ENCODE data around the gene KIN. TPM values are rescaled to one million over a fixed set of nuclear protein-coding genes. Genes with fewer than 3 reads are reported as not detected.

Gene KIN
- total and polyA plus RNA-seq, 2 experiments from 2014 or later: 8.5 to 31.7 TPM

GRCh38 chr10:7817576-7817975, 29.8 kb upstream of the KIN start:
- no peaks in the 10 kb centered on the region for H3K9me3 Mint-ChIP-seq
- peaks cover 15% of the 10 kb centered on the region for H3K27me3 Mint-ChIP-seq (ENCODE audit: insufficient read depth, low read depth, poor library complexity)
- Histone ChIP-seq H3K4me2 (peak overlapping the region; percentile 78), H2AFZ (peak overlapping the region; percentile 91), H3K79me2 (replicated peaks; ENCODE audit: insufficient read depth) (peaks cover 41% of the 10 kb centered on the region), H3K9me2 (ENCODE audit: insufficient read depth) (no peaks in the 10 kb centered on the region), H4K20me1 (replicated peaks; ENCODE audit: insufficient read depth) (peaks cover 11% of the 10 kb centered on the region), H3K27ac (ENCODE audit: low read depth) (peak overlapping the region; percentile 53; the same call in 1 of the 2 replicates), H3K4me3 (peak overlapping the region; percentile 76), H3F3A (replicated peaks; ENCODE audit: low read depth) (no peaks in the 10 kb centered on the region), H3K27me3 (ENCODE audit: insufficient read depth) (no peaks in the 10 kb centered on the region), H3K4me1 (ENCODE audit: insufficient read depth) (peaks cover 14% of the 10 kb centered on the region; the same call in 1 of the 2 replicates), H3K36me3 (ENCODE audit: insufficient read depth) (no peaks in the 10 kb centered on the region)
- peak overlapping the region; percentile 92 for H3K4me3 Mint-ChIP-seq
- TF ChIP-seq, protein P1, sequence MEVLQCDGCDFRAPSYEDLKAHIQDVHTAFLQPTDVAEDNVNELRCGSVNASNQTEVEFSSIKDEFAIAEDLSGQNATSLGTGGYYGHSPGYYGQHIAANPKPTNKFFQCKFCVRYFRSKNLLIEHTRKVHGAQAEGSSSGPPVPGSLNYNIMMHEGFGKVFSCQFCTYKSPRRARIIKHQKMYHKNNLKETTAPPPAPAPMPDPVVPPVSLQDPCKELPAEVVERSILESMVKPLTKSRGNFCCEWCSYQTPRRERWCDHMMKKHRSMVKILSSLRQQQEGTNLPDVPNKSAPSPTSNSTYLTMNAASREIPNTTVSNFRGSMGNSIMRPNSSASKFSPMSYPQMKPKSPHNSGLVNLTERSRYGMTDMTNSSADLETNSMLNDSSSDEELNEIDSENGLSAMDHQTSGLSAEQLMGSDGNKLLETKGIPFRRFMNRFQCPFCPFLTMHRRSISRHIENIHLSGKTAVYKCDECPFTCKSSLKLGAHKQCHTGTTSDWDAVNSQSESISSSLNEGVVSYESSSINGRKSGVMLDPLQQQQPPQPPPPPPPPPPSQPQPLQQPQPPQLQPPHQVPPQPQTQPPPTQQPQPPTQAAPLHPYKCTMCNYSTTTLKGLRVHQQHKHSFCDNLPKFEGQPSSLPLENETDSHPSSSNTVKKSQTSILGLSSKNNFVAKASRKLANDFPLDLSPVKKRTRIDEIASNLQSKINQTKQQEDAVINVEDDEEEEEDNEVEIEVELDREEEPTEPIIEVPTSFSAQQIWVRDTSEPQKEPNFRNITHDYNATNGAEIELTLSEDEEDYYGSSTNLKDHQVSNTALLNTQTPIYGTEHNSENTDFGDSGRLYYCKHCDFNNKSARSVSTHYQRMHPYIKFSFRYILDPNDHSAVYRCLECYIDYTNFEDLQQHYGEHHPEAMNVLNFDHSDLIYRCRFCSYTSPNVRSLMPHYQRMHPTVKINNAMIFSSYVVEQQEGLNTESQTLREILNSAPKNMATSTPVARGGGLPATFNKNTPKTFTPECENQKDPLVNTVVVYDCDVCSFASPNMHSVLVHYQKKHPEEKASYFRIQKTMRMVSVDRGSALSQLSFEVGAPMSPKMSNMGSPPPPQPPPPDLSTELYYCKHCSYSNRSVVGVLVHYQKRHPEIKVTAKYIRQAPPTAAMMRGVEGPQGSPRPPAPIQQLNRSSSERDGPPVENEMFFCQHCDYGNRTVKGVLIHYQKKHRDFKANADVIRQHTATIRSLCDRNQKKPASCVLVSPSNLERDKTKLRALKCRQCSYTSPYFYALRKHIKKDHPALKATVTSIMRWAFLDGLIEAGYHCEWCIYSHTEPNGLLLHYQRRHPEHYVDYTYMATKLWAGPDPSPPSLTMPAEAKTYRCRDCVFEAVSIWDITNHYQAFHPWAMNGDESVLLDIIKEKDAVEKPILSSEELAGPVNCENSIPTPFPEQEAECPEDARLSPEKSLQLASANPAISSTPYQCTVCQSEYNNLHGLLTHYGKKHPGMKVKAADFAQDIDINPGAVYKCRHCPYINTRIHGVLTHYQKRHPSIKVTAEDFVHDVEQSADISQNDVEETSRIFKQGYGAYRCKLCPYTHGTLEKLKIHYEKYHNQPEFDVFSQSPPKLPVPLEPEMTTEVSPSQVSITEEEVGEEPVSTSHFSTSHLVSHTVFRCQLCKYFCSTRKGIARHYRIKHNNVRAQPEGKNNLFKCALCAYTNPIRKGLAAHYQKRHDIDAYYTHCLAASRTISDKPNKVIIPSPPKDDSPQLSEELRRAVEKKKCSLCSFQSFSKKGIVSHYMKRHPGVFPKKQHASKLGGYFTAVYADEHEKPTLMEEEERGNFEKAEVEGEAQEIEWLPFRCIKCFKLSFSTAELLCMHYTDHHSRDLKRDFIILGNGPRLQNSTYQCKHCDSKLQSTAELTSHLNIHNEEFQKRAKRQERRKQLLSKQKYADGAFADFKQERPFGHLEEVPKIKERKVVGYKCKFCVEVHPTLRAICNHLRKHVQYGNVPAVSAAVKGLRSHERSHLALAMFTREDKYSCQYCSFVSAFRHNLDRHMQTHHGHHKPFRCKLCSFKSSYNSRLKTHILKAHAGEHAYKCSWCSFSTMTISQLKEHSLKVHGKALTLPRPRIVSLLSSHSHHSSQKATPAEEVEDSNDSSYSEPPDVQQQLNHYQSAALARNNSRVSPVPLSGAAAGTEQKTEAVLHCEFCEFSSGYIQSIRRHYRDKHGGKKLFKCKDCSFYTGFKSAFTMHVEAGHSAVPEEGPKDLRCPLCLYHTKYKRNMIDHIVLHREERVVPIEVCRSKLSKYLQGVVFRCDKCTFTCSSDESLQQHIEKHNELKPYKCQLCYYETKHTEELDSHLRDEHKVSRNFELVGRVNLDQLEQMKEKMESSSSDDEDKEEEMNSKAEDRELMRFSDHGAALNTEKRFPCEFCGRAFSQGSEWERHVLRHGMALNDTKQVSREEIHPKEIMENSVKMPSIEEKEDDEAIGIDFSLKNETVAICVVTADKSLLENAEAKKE (CRISPR knock-in tag; IDR thresholded peaks at IDR 0.05): no peak
- TF ChIP-seq NANOG (IDR thresholded peaks at IDR 0.05; ENCODE audit: borderline replicate concordance) (no peak), JUNB (IDR thresholded peaks at IDR 0.05; ENCODE audit: unreplicated experiment) (no peak), STAT1 (IDR thresholded peaks at IDR 0.05; ENCODE audit: unreplicated experiment) (no peak), ZNF114 (CRISPR knock-in tag; IDR thresholded peaks at IDR 0.05) (no peak), EZH2 (IDR thresholded peaks at IDR 0.05; ENCODE audit: low read depth, unreplicated experiment) (no peak), EZH2phosphoT487 (IDR thresholded peaks at IDR 0.05; ENCODE audit: unreplicated experiment) (no peak)
- TF ChIP-seq, protein P2, sequence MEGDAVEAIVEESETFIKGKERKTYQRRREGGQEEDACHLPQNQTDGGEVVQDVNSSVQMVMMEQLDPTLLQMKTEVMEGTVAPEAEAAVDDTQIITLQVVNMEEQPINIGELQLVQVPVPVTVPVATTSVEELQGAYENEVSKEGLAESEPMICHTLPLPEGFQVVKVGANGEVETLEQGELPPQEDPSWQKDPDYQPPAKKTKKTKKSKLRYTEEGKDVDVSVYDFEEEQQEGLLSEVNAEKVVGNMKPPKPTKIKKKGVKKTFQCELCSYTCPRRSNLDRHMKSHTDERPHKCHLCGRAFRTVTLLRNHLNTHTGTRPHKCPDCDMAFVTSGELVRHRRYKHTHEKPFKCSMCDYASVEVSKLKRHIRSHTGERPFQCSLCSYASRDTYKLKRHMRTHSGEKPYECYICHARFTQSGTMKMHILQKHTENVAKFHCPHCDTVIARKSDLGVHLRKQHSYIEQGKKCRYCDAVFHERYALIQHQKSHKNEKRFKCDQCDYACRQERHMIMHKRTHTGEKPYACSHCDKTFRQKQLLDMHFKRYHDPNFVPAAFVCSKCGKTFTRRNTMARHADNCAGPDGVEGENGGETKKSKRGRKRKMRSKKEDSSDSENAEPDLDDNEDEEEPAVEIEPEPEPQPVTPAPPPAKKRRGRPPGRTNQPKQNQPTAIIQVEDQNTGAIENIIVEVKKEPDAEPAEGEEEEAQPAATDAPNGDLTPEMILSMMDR (conservative IDR thresholded peaks at IDR 0.05; ENCODE audit: low read depth in 2 of 2): no peak
- peak overlapping the region; percentile 96 for H3K27ac Mint-ChIP-seq
- H3K36me3 Mint-ChIP-seq (ENCODE audit: low read depth): peaks cover 4% of the 10 kb centered on the region; the same call in 1 of the 3 replicates
- DNase-seq (ENCODE audit: low spot score): peak; percentile 68
- peaks cover 19% of the 10 kb centered on the region for H3K4me1 Mint-ChIP-seq
- peak; percentile 60 for ATAC-seq

Measured in GM23338 (cell line).